GM18858 (cell line): ENCODE results near the gene POTEI.
"Not testable (repeated sequence)": the region's sequence is repeated elsewhere in the genome, so short reads cannot be mapped to it uniquely, and the experiment has no call there.

Source experiments
- ATAC-seq: cut with Tn5 transposase; IDR thresholded peaks from one replicate; pipeline ENCODE4 v1.9.1; 2021; ENCODE audit not compliant: unreplicated experiment

The POTEI gene

DNA sequence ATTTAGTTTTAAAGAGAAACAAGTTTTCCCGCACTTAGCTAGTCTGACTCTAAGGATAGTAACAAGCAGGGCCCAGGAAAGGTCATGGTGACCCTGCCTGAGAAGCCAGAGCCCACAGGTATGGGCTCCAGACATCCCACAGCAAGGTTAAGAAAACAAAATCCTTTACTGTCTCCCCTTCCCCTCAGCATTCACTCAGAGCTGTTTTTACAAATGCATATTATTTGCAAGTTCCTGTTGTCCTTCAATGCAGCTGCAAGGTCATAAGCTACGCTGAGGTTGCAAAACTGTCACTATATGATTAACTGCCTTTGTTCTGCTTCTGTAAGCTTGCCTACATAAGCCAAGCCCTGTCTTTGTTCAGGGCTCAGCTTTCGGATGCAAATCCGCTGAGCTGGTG, 18.1 kb downstream of the POTEI start:
- ATAC-seq, result not testable (repeated sequence)

DNA sequence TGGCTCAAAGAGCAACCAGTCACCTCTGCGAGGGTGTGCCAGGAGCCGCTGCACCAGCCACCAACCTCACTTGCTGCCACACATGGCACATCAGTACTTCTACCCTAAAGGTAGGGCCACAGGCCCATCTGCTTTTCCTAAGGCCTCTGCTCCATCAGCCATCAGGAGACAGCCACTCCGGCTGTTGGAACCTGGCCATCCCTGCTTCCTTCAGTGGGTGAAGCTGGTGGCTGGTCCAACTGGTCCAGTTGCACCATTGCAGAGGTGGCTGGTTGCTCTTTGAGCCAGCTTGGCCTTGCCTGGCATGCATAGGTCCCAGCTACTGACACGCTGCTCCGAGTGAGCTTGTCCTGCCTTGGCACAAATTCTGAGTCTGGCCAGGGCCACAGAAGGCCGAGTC, 53.7 kb downstream of the POTEI start:
- not testable (repeated sequence) for ATAC-seq

DNA sequence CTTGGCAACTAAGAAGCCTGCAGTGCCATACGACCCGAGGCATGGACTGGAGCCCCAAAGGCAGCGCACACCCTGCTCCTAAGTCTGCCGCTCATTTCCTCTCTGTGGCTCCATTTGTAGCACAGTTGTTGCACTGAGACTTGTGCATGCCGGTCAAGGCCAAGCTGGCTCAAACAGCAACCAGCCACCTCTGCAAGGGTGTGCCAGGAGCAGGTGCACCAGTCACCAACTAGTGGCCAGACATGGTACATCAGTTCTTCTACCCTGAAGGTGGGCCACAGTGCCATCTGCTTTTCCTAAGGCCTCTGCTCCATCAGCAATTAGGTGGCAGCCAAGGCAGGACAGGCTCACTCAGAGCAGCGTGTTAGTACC, 54.4 kb downstream of the POTEI start:
- not testable (repeated sequence) for ATAC-seq

DNA sequence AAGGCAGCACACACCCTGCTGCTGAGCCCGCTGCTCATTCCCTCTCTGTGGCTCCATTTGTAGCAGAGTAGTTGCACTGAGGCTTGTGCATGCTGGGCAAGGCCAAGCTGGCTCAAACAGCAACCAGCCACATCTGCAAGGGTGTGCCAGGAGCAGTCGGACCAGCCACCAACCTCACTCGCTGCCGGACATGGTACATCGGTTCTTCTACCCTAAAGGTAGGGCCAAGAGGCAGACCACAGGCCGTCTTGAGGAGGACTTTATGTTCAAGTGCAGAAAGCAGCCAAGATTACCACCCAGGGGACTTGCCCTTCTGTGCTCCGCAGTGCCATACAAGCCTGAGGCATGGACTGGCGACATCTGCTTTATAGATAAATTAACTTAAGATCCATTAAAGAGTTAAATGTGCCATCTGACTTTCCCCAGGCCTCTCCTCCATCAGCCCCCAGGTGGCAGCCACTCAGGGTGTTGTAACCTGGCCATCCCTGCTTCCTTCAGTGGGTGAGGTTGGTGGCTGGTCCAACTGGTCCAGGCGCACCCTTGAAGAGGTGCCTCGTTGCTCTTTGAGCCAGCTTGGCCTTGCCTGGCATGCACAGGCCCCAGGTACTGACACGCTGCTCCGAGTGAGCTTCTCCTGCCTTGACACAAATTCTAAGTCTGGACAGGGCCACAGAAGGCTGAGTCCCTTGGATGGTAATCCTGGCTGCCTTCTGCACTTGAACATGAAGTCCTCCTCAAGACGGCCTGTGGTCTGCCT, 55.0 kb downstream of the POTEI start:
- ATAC-seq, result not testable (repeated sequence)

DNA sequence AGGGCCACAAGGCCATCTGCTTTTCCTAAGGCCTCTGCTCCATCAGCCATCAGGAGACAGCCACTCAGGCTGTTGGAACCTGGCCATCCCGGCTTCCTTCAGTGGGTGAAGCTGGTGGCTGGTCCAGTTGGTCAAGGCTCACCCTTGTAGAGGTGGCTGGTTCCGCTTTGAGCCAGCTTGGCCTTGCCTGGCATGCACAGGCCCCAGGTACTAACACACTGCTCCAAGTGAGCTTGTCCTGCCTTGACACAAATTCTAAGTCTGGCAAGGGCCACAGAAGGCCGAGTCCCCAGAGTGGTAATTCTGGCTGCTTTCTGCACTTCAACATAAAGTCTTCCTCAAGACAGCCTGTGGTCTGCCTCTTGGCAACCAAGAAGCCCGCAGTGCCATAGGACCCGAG, 56.2 kb downstream of the POTEI start:
- not testable (repeated sequence) for ATAC-seq

DNA sequence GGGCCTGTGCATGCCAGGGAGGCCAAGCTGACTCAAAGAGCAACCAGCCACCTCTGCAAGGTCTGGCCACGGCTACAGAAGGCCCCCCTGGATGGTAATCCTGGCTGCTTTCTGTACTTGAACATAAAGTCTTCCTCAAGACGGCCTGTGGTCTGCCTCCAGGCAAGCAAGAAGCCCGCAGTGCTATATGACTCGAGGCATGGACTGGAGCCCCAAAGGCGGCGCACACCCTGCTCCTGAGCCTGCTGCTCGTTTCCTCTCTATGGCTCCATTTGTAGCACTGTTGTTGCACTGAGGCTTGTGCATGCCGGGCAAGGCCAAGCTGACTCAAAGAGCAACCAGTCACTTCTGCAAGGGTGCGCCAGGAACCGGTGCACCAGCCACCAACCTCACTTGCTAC, 57.3 kb downstream of the POTEI start:
- not testable (repeated sequence) for ATAC-seq

DNA sequence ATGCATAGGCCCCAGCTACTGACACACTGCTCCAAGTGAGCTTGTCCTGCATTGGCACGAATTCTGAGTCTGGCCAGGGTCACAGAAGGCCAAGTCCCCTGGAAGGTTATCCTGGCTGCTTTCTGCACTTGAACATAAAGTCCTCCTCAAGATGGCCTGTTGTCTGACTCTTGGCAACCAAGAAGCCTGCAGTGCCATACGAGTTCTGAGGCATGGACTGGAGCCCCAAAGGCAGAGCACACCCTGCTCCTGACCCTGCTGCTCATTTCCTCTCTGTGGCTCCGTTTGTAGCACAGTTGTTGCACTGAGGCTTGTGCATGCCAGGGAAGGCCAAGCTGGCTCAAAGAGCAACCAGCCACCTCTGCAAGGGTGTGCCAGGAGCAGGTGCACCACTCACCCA, 57.9 kb downstream of the POTEI start:
- ATAC-seq, result not testable (repeated sequence)

DNA sequence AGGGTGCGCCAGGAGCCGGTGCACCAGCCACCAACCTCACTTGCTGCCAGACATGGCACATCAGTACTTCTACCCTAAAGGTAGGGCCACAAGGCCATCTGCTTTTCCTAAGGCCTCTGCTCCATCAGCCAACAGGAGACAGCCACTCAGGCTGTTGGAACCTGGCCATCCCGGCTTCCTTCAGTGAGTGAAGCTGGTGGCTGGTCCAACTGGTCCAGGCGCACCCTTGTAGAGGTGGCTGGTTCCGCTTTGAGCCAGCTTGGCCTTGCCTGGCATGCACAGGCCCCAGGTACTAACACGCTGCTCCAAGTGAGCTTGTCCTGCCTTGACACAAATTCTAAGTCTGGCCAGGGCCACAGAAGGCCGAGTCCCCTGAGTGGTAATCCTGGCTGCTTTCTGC, 58.8 kb downstream of the POTEI start:
- ATAC-seq, result not testable (repeated sequence)

DNA sequence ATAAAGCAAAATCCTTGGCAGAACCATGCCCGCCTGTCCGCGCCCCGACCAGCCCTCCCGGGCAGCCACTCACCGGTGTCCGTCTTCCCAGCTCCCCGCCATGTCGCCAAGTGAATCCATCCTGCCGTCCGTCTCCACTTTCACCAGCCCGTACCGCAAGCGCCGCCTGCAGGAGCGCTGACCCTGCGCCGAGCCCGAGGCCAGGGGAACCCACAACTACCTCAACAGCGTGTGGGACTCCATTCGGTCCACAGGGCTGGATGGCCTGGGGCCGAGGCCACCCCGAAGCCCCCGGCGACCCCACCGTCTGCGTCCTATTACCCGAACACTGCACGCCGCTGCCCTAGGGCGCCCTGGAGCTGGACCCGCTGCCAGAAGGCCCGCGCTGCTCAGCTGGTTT, 81.5 kb downstream of the POTEI start:
- ATAC-seq, result not testable (repeated sequence)

DNA sequence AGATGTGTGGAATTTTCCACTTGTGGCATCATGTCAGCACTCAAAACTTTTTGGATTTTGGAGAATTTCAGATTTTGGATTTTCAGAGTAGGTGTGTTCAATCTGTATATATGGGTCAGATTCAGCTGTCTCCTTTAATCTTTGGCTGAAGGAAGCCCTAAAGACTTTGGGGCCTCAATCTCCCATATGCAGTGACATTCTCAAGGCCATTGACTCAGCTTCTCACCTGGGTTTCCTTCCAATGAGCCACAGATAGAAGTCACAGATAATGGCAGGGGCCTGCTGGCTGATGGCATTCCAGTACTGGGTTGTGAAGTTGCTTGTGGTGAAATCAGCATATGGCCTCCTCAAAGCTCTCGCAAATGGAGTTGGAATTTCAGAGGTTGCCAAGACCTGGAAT, 90.3 kb downstream of the POTEI start:
- ATAC-seq, result not testable (repeated sequence)

DNA sequence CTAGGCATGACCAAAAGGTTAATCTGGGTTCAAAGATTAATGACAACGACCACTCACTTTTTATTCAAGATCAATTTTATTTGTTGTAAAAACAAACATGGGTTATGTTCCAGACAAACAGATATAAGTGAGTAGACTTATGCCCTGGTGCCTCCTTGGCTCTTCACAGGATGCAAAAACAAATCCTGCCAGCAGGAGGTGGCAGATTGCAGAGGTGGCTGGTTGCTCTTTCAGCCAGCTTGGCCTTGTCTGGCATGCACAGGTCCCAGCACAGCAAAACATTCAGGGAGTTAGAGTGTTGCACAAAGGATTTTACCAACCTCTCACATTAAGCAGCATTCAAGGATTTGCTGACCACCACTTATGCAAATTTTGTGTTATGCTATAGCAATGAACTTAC, 92.4 kb downstream of the POTEI start:
- ATAC-seq, result not testable (repeated sequence)
